COLO668 (cell line): Measurements from ENCODE around the gene RIMBP3B.
"Not testable (repeated sequence)": the region's sequence is repeated elsewhere in the genome, so short reads cannot be mapped to it uniquely, and the experiment has no call there.

Experiments
- DNase-seq: peaks from one replicate; lab custom pipeline; 2025; ENCODE audit not compliant: unreplicated experiment; lab: John Stamatoyannopoulos, UW

Gene RIMBP3B, protein sequence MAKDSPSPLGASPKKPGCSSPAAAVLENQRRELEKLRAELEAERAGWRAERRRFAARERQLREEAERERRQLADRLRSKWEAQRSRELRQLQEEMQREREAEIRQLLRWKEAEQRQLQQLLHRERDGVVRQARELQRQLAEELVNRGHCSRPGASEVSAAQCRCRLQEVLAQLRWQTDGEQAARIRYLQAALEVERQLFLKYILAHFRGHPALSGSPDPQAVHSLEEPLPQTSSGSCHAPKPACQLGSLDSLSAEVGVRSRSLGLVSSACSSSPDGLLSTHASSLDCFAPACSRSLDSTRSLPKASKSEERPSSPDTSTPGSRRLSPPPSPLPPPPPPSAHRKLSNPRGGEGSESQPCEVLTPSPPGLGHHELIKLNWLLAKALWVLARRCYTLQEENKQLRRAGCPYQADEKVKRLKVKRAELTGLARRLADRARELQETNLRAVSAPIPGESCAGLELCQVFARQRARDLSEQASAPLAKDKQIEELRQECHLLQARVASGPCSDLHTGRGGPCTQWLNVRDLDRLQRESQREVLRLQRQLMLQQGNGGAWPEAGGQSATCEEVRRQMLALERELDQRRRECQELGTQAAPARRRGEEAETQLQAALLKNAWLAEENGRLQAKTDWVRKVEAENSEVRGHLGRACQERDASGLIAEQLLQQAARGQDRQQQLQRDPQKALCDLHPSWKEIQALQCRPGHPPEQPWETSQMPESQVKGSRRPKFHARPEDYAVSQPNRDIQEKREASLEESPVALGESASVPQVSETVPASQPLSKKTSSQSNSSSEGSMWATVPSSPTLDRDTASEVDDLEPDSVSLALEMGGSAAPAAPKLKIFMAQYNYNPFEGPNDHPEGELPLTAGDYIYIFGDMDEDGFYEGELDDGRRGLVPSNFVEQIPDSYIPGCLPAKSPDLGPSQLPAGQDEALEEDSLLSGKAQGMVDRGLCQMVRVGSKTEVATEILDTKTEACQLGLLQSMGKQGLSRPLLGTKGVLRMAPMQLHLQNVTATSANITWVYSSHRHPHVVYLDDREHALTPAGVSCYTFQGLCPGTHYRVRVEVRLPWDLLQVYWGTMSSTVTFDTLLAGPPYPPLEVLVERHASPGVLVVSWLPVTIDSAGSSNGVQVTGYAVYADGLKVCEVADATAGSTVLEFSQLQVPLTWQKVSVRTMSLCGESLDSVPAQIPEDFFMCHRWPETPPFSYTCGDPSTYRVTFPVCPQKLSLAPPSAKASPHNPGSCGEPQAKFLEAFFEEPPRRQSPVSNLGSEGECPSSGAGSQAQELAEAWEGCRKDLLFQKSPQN (N-terminal part only)

DNA sequence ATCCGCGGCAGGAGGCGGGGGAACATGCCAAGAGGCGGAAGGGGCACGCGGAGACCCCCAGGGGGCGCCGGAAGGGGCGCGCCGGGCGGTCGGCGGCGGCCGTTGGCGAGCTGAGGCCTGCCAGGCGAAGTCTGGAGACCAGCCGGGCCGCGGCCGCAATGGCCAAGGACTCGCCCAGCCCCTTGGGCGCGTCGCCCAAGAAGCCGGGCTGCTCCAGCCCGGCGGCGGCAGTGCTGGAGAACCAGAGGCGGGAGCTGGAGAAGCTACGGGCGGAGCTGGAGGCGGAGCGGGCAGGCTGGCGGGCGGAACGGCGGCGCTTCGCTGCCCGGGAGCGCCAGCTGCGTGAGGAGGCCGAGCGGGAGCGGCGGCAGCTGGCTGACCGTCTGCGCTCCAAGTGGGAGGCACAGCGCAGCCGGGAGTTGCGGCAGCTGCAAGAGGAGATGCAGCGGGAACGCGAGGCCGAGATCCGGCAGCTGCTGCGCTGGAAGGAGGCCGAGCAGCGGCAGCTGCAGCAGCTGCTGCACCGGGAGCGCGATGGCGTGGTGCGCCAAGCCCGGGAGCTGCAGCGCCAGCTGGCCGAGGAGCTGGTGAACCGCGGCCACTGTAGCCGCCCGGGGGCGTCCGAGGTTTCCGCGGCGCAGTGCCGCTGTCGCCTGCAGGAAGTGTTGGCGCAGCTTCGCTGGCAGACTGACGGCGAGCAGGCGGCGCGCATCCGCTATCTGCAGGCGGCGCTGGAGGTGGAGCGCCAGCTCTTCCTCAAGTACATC lies at the start of gene RIMBP3B:
TSS of gene RIMBP3B (plus strand) at position 51 of the 767 bp plus-strand sequence. CDS start at position 159, 108 bp downstream.
- not testable (repeated sequence) for DNase-seq

DNA sequence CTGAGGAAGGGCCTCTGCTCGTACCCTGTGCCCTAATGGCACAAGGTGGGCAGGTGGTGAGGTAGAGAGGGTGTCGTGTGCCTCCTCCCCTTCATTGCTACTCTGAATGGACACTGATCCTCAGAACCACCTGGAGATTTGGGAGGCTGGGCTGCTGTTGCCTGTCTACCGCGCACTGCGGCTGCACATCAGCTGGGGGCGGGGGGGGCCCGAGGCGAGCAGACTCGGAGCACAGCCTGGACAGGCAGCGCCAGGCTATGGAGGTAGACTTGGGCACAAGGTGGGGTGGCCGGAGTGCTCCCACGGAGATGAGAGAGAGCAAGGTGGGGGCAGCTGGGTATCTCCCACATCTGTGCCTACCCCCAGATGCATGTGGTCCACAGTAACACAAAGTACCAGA lies 26.0 kb upstream of the RIMBP3B start:
- DNase-seq: not testable (repeated sequence)

DNA sequence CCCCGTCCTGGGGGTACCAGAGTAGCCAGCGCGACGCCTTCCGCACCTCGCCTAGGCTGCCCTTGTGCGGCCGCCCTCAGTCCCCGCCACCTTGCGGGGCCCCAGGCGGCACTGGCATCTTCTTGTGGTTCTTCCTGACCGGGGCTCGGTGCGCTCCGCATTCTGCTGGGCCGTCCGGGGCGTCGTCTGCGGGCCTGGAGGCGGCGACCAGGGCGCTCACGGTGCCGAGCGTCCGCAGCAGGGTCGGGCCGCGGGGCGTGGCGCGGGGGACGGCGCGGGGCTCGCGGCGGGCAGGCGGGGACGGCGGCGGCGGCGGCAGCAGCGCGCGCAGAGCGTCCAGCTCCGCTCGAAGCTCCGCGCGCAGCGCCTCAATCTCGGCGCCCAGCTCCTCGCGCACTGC lies 23.0 kb upstream of the RIMBP3B start:
- DNase-seq: not testable (repeated sequence)

DNA sequence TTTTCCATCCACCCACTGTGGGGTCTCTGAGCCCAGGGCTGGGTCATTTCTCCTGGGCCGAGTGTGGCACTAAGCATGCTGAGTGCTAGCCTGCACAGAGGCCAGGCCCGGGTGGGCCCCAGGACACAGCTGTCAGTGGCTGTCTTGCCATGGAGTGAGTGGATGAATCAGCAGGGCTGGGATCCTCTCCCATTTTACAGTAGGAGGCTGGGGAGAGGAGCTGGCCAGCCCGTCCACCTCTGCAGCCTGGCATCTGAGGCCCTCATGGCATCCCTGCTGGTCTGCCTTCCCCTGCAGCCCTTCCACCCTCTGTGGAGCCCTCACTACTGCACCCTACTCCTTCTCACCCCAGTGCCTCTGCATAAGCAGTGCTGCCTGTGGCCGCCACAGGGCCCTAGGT lies 21.1 kb upstream of the RIMBP3B start:
- DNase-seq: not testable (repeated sequence)

DNA sequence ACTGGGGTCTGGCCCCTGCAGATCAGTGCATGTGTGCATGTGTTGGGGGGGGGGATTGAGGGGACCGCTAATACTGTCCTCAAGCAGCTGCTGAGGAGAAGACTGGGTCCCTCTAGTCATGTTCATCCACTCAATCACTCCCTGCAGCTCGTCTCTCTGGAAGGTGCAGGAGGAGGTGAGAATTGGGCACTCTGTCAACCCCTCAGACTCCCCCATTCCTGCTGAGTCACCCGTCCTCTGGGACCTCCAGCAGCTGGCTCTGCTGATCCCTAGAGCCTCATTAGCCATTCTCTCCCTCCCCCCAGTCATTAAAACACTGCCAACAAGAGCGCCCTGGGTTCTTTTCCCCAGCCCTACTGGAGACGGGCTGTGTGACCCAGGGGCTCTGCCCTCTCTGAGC lies 20.5 kb upstream of the RIMBP3B start:
- not testable (repeated sequence) for DNase-seq

DNA sequence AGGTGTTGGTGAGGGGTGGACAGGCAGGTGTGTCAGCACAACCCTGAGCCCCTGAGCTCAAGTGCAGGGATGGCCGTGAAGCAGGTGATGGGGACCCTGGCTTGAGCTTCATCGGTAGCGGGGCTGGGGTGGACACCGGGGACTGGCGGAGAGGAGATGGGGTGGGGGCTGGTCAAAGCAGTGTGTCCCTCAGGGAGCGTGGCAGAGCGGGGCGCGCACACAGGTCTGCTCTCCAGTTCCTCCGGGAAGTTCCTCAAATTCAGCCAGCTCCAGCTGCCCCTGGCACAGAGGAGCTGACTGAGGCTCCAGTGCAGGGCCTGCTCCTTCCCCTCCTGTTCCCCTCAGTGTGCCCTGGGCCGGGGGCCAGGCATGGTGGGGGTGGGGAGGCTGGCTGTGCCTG lies 19.7 kb upstream of the RIMBP3B start:
- not testable (repeated sequence) for DNase-seq

DNA sequence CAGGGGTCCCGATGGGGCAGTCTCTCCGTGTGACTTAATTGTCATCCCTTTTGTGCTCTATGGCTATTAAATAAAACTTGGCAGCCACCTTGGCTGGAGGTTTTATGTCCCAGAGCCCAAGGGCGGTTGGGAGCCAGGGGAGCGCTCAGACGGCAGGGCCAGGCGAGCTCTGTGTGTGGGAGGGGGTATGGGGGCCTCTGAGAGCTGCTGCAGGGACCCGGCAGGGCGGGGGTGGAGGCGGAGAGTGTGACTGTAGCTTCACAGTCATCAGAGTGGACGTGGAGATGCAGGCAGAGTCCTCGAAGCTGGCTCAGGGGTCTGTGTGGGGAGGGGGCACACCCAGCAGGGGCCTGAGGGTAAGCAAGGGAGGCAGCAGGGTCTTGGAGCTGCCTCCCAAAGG lies 19.2 kb upstream of the RIMBP3B start:
- not testable (repeated sequence) for DNase-seq

DNA sequence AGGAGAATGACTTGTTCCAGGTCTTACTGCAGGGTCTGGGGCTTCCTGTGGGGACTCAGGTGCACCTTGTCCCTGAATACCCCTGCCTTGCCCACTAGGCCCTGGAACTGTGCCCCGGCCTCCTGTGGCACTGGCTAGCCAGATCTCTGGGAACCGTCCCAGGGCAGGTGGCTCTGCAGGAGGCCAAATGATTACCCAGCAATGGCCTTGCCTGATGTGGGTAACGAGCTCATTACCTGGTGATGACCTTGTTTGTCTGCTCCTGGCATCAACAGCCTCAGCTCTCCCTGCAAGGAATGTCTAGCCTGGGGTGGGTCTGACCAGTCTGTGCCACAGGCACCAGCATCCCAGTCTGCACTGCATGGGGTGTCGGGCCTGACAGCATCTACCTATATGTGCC lies 18.2 kb upstream of the RIMBP3B start:
- not testable (repeated sequence) for DNase-seq

DNA sequence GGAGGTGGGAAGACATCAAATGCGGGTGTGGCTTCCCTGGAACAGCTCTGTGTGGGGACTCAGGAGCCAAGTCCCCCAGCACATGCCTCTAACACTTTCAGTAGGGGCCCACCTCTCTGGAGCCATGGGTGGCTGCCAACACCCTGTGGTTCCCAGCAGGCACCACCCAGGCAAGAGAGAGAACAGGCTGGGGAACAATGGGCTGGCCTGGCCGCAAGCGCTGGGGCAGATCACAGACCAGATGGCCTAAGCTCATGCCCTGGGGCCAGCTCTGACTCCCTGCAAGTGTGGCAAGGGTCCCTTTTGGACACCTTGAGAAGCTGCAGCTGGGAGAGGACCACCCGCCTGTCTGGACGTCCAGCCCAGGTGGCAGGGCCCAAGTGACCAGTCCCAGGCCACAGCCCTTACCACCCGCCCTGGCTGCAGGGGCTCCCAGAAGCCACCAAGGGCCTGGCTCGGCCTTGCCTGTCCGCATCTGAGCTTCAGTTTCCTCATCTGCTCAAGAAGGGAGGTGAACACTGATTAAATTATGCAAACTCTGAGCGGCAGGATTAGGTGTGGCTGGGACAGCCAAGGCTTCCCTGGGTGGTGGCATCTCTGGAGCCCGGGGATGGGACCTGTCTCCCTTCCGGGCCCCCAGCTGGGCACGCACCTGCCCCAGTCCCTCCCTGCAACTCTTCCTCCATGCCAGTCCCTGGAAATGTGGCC lies 14.8 kb upstream of the RIMBP3B start:
- not testable (repeated sequence) for DNase-seq

DNA sequence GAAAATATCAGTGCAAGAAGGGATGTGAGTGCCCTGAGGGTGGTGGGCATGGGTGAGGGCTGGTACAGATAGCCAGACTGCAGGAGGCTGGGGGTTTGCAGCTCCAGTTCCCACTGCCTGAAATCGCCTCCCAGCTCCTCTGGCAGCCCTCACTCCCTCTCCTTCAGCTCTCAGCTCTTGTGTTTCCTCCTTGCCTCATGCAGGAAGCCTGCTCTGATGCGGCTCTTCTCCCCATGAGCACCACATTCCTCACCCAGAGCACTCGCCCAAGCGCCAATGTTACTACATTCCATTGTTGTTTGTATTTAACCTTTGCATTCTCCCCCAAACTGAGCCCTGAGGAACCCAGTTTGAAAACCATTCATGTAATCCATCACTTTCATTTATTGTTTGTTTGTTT lies 7.7 kb upstream of the RIMBP3B start:
- not testable (repeated sequence) for DNase-seq

DNA sequence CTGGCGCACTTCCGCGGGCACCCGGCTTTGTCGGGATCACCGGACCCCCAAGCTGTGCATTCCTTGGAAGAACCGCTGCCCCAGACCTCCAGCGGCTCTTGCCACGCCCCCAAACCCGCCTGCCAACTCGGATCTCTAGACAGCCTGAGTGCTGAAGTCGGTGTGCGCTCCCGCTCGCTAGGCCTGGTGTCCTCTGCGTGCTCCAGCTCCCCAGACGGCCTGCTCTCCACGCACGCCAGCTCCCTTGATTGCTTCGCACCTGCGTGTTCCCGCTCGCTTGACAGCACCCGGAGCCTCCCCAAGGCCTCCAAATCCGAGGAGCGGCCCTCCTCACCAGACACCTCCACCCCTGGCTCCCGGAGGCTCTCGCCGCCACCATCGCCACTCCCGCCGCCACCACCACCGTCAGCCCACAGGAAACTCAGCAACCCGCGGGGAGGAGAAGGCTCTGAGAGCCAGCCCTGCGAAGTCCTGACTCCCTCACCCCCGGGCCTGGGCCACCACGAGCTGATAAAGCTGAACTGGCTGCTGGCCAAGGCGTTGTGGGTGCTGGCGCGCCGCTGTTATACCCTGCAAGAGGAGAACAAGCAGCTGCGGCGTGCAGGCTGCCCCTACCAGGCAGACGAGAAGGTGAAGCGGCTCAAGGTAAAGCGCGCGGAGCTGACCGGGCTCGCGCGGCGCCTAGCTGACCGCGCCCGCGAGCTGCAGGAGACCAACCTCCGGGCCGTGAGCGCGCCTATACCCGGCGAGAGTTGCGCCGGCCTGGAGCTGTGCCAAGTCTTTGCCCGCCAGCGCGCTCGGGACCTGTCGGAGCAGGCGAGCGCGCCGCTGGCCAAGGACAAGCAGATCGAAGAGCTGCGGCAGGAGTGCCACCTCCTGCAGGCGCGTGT lies 1.2 kb downstream of the RIMBP3B start:
- DNase-seq: not testable (repeated sequence)

DNA sequence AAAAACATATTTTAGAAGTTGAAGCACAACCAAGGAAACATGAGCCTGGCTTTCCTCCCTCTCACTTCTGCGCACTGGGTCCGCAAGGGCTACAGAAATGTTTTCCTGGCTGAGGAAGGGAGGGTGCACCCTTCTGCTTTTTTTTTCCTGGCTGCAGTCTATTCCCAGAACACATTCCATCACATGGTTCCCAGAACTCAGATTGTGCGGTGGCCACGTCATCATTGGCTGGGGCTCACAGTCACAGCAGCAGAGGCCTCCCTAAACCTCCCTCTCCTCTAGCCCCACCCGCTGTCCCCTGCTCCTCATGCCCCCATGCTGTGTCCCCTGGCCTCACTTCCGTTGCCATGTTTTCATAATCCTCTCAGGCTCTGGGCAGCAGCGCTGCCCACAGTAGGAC lies 5.9 kb downstream of the RIMBP3B start:
- DNase-seq: not testable (repeated sequence)

DNA sequence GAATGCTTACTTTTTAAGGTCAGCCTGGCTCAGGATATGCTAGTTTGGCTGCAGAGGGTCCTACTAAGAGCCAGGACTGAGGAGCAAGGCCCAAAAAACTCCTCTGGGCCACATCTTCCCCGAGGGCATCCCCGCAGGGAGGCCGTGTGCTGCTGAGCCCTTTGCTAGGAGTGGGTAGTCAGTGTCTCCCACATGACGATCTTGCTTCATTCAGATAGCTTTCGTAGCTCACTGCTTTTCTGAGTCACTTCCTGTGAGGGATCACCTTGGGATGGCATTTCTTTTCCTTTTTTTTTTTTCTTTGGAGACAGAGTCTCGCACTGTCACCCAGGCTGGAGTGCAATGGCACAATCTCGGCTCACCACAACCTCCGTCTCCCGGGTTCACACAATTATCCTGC lies 6.5 kb downstream of the RIMBP3B start:
- DNase-seq: not testable (repeated sequence)

DNA sequence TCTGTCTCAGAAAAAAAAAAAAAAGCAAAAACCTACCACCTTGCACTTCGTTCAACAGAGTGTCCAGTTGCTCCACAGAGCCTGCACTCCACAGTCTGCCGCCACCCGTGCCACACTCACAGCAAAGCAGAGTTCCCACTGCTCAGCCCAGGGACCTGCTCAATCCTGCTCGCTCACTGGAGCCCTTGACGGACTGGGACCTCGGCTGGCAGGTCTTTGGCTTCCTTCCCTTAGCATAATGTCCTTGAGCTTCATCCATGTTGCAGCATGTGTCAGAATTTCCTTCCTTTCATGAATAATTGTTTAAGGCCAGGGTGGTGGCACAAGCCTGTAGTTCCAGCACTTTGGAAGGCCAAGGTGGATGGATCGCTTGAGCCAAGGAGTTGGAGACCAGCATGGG lies 11.1 kb downstream of the RIMBP3B start:
- not testable (repeated sequence) for DNase-seq

DNA sequence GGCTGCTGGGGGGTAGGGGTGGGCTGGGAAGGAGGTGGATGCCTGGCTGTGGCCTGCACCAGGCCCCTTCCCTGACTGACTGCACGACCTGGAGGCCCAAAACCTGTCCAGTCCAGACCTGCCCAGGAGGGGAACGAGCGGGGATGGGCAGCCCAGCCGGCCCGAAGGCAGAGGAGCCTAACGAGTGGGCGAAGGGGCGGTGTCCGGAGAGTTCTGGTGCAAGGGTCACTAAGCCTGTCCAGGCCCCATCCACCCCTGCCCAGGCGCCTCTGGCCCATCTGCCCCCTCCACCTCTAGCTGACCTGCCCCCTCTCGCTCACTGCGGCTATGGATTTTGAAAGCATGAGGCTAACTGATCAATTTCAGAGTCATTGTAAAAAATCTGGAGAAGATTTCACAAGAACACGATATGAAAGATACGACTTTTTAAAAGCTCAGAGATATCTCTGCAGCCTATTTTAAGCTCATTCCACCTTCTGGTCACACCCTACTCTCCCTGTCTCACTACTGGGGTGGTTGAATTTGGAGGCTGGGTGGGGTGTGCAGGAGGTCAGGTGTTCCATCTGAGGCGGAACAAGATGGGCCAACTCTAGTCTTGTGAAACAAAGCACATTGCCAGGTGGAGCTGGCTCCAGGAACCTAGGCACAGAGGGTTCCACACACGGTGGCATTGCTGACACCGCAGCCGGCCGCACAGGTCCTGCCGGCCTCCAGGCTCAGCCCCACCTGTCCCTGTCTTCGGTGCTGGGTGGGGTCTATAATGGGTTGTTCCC lies 17.8 kb downstream of the RIMBP3B start:
- DNase-seq: not testable (repeated sequence)

DNA sequence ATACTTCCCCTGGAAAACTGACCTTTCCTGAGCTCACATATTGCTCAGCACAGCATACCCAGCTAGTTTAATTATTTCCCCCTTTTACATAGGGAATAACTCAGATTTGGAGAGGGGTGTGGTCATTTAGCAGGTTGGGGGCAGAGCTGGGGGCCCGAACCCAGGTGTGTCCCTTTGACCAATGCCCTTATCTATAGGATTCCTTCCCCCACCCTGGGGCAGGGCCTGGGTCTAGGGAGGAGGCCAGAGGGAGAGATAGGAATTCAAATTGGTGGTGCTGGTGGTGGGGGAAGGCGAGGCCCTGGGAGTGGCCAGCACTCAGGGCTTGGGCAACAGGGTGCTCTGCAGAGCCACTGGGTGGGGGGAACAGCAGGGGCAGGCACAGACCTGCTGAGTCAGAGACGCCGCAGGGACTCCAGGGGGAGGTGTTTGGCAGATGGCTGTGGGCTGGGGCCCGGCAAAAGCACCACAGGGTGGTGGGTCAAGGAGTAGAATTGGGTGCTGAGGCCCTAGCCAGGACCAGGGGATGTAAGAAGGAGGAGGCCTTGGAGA lies 19.3 kb downstream of the RIMBP3B start:
- not testable (repeated sequence) for DNase-seq

DNA sequence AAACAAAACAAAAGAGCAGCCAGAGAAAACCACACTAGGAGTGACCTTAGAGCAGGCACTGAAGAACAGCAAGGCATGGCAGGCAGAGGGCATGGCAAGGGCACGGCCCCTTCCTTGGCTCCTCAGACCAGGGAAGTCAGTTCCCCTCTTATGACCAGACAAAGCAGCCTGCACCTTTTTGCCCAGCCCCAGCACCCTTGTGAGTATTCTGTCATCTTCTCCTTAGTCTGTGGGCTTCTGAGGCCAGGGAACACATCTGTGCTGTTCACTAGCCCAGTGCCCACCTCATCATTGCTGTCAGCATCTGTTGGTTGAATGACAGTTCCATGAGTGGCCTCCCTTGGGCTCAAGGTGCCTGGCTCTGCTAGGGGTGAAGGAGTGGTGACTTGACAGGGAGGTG lies 23.6 kb downstream of the RIMBP3B start:
- DNase-seq: not testable (repeated sequence)
